Measurements from ENCODE around the gene FABP2. TPM values are rescaled to one million over a fixed set of nuclear protein-coding genes. Genes with fewer than 3 reads are reported as not detected.

The FABP2 gene
- not detected in 2 replicates for total RNA-seq

GRCh38 chr4:119321921-119322687 lies at the start of gene FABP2:
TSS of gene FABP2 (minus strand) at chr4:119322138. CDS start at chr4:119322102, 36 bp downstream.

Small RNA genes lying within 50 kb of the gene (small RNA-seq; reads per million reads assigned to genes)
- not detected for gene RNU4-33P

Other genes starting within 250 kb of the FABP2 start
- gene MYOZ2, start 186.3 kb downstream of the FABP2 start, total RNA-seq: 0.13 and 0.36 TPM in 2 replicates
- gene USP53, start 109.4 kb downstream of the FABP2 start, total RNA-seq: 80.9 and 162 TPM in 2 replicates

Data from thoracic aorta endothelial cell (primary cell).